HG02759 (cell line): ENCODE data around the gene TTLL6.
"Not testable (repeated sequence)": the region's sequence is repeated elsewhere in the genome, so short reads cannot be mapped to it uniquely, and the experiment has no call there.

Experiments used
- ATAC-seq: cut with Tn5 transposase; IDR thresholded peaks from one replicate; pipeline ENCODE4 v1.9.1; 2021; ENCODE audit warnings: mild to moderate bottlenecking, moderate library complexity; ENCODE audit not compliant: unreplicated experiment

Gene TTLL6

DNA sequence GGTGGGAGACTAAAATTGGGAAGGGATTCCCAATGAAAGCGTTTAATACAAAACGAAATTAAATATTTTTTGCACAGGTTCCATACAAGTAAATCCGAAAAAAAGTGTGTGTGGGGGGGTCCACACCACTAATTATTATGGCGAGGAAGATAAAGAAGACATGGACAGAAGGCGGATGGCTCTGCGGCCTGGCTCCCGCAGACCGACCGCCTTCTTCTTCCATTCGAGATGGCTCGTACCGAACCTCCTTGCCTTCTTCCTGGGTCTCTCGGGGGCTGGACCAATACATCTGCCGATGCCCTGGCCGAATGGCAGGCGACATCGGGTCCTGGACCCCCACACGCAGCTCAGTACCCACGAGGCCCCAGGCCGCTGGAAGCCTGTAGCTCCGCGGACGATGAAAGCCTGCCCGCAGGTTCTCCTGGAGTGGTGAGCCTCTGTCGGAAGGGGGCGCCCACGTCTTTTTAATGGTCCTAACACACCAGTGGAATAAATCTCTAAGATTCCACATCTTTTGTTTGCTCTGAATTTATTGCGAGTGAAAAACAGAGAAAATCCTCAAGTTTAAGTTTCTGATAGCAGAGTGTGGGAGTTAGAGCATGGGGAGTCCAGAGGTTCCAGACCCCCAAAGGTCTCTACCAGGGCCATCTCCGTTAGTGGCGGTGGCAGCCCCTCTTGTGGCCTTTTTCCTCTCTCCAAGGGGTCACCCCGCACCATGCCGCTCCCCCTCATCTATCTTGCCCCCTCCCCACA lies 92.6 kb downstream of the TTLL6 start:
- no peak for ATAC-seq

DNA sequence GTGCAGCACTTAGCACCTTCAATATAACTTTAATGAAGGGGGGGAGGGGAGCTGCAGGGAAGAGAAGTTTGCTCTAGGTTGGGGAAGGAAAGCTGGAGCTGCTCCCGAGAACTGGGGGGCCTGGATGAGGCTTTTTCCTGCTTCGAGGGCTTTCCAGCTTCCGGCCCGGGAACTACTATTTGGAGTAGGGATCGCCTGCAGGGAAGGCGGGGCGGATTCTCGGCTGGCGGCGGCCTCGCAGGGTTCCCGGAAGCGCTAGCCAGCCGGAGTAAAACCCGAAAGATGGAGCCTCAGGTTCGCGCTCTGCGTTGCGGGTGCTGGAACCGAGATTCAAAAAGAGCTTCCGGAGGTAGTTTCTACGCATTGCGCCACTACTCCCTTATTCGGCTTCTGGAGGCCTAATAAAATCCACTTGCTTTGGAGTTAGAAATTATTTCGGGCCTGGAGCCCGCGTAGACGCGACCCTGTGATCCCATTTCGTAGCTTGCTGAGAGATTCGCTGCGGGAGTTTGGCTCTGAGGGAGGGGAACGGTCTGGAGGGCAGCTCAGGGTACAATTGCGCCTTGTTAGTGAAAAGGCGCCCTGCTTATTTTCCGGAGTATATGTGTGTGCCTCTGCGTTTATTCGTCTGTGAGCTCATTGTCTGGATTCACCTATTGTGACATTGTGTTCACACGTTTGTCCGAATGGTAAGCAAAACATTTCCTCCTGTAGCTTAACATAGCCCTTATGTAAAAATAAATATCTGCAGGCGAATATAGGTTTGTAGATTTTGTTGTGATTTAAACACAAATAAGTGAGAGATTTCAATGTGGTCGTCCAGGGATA lies 93.4 kb downstream of the TTLL6 start:
- ATAC-seq, result no peak

GRCh38 chr17:48722915-48723422 lies 94.1 kb downstream of the TTLL6 start, which contains the start of gene PRAC2:
Gene PRAC2, plus strand, starts transcription at chr17:48723185. Its CDS starts 1,226 bp downstream, at chr17:48724411.
- no peak for ATAC-seq

DNA sequence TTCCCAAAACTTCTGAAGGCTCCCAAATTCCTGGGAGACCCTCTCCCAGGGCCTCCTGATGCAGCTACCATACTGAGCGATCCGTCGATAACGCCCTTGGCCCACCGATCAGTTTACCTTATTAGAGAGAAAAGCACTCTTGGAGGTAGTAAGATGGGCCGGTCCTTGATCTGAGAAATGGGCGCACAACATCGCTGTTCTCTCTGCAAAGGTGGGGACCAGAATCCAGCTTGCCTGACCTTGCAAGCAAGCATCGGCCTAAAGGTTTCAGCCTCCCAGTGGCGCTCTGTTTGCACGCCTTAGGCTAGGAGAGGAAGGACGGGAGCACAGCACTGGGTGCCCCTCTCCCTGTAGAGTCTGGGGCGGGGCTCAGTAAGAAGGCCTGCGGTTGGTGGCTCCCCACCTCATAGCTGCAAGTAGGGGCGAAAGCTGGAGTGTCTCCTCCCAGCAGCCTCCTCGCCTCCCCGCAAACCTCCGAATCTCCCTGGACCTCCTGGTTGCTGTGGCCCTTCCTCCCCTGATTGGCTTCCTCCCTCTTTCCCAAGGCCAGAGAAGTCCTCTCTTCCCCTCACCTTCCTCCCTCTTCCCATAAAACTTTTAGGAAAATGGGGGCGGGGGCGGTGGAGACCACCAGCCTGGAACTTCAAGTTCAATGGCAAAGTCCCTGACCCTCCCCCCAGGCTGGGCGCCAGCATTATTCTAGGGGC lies 94.7 kb downstream of the TTLL6 start, which contains the start of gene PRAC1:
PRAC1 (minus strand) TSS at position 318 of the 707 bp plus-strand sequence; CDS start at position 192, 126 bp downstream.
- ATAC-seq, result no peak

- no peak for ATAC-seq
Measured at GRCh38 chr17:48721009-48721402, 96.0 kb downstream of the TTLL6 start.

GRCh38 chr17:48720266-48721008 lies 96.6 kb downstream of the TTLL6 start:
- ATAC-seq, result no peak

DNA sequence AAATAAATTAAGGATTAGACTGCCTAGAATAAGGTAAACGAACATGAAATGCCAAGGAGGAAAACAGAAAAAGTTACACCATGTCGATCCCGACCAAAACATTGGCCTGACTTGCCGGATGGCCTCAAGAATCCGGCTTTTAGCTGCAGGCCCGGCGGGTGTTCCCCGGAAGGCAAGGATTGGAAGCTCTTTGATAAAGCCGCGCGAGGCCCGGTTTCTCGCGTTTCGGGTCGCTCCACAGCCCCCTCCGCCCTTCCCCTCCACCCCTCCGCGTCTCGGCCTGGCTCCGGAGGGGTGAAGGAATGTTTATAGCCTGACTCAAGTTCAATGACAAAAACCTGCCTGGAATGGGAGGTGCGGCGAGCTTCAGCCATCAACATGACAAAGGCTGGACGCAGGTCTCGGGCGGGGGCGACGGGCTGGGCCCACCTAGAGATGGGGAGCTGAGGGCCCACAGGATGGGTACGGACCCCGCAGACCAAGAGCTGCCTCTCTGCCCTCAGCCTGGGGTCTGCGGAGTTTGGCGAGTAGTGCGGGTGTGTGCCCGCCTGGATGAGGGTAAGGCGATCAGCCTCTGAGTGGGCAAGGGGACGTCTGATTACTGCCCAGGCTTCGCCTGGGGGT lies 97.3 kb downstream of the TTLL6 start:
- no peak for ATAC-seq

GRCh38 chr17:48718761-48719641 lies 98.0 kb downstream of the TTLL6 start:
- ATAC-seq, result no peak

GRCh38 chr17:48718227-48718760 lies 98.7 kb downstream of the TTLL6 start:
- no peak for ATAC-seq

DNA sequence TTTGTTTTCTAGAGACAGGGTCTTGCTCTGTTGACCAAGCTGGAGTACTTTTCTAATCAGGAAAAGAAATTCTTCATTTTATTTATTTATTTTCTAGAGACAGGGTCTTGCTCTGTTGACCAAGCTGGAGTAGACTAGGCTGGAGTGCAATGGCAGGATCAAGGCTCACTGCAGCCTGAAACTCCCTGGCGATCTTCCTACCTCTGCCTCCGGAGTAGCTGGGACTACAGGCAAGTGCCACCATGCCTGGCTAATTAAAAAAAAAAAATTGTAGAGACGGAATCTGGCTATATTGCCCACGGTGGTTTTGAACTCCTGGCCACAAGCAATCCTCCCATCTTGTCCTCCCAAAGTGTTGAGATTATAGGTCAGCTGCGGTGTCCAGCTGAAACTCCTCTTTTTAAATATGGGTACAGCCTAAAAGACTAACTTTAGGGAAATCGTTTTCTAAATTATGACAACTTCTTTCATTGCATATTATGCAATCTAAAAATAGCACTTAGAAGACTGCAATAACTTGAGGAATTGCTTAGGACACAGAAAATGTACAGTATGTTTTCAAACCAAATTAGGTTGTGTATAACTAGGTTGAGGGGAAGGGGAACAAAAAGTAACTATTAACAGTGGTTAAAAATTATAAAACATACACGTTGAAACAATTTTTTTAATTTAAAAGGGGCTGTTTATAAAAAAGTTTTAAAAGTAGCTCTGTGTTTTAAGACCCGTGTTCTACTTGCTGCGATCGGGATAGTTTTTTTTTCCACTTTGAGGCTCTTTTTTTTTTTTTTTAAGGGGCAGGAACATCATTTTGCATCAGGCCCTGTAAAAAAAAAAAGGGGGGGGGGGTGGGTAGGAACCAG lies 99.4 kb downstream of the TTLL6 start:
- no peak for ATAC-seq

DNA sequence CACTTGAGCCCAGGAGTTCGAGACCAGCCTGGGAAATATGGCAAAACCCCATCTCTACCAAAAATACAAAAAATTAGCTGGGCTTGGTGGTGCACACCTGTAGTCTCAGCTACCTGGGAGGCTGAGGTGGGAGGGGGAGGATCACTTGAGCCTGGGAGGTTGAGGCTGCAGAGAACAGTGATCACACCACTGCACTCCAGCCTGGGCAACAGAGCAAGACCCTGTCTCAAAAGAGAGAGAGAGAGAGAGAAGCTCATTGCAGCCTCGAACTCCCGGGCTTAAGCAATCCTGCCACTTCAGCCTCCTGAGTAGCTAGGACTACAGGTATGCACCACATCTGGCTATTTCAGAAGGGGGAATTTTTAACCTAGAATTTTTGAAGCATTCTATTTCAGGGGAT lies 100.5 kb downstream of the TTLL6 start:
- ATAC-seq, result not testable (repeated sequence)

- no peak for ATAC-seq
Measured at GRCh38 chr17:48715496-48716399, 101.3 kb downstream of the TTLL6 start.
